Thoracic aorta (tissue), 2 donors: ENCODE results near the gene DIP2B. TPM values are rescaled to one million over a fixed set of nuclear protein-coding genes. Genes with fewer than 3 reads are reported as not detected.

Experiments used
- ATAC-seq: fragments of 150-250 bp; one replicate; pipeline ENCODE4 v1.8.0; 2017; ENCODE audit warnings: low read depth; ENCODE audit not compliant: insufficient number of reproducible peaks, low FRiP score
- DNase-seq: peaks from one replicate; pipeline ENCODE4 v3.0.0-alpha.2; 2020; ENCODE audit warnings: low spot score
- H3K27ac ChIP-seq, 2 donors: fragments of 200-600 bp; sonication (generic); 1 replicate in 1 of 2; 2 replicates in 1 of 2; pipeline ENCODE4 v1.5.1; 2016; ENCODE audit warnings: mild to moderate bottlenecking in 2 of 2, moderate library complexity in 2 of 2
- H3K27me3 ChIP-seq: fragments of 200-600 bp; sonication (generic); replicated peaks from 2 replicates; pipeline ENCODE4 v1.6.0; 2016; ENCODE audit warnings: mild to moderate bottlenecking; ENCODE audit not compliant: insufficient read depth
- H3K36me3 ChIP-seq: fragments of 200-600 bp; sonication (generic); one replicate; pipeline ENCODE4 v1.5.1; 2016
- H3K4me1 ChIP-seq, 2 donors: fragments of 200-600 bp; sonication (generic); 1 replicate in 1 of 2; 2 replicates in 1 of 2; pipeline versions ENCODE4 v1.5.1 to v1.6.0; 2016; ENCODE audit warnings: low read depth in 2 of 2, mild to moderate bottlenecking in 1 of 2; ENCODE audit not compliant: control insufficient read depth in 1 of 2
- H3K4me3 ChIP-seq: fragments of 200-600 bp; sonication (generic); 2 replicates; pipeline ENCODE4 v1.5.1; 2016; ENCODE audit warnings: mild to moderate bottlenecking
- H3K9me3 ChIP-seq: fragments of 200-600 bp; sonication (generic); 2 replicates; pipeline ENCODE4 v1.5.1; 2016
- total RNA-seq, 2 donors: library from RNA; depleted of rRNA; stranded (reverse); fragments of >200 nt; gene quantifications; one replicate each; pipeline versions ENCODE4 v1.1.0 to v1.2.3, GENCODE V29; 2016
- TF ChIP-seq, protein P1 (sequence below): fragments of 200-600 bp; sonication (generic); IDR thresholded peaks from one replicate; pipeline ENCODE4 v1.5.1; 2019; ENCODE audit warnings: antibody characterized with exemption

Gene DIP2B
- total RNA-seq, 2 donors from 2014 or later = 22.3 to 22.9 TPM

- DNase-seq = no peak
Observed at GRCh38 chr12:50589650-50590435, 85.1 kb downstream of the DIP2B start.

DNA sequence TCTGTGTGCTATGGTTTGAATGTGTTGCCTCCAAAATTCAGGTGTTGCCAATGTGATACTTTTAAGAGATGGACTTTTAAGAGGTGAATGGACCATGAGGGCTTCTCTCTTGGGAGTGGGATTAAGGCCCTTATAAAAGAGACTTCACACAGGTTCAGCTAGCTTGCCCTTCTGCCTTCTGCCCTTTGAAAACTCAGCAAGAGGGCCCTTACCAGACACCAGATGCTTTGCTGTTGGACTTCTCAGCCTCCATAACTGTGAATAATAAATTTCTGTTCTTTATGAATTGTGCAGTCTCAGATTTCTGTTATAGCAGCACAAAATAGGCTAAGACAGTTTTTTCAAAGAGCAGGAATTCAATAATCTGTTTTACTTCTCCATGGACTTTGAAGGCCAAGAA is 86.1 kb downstream of the DIP2B start:
- TF ChIP-seq, protein P1, sequence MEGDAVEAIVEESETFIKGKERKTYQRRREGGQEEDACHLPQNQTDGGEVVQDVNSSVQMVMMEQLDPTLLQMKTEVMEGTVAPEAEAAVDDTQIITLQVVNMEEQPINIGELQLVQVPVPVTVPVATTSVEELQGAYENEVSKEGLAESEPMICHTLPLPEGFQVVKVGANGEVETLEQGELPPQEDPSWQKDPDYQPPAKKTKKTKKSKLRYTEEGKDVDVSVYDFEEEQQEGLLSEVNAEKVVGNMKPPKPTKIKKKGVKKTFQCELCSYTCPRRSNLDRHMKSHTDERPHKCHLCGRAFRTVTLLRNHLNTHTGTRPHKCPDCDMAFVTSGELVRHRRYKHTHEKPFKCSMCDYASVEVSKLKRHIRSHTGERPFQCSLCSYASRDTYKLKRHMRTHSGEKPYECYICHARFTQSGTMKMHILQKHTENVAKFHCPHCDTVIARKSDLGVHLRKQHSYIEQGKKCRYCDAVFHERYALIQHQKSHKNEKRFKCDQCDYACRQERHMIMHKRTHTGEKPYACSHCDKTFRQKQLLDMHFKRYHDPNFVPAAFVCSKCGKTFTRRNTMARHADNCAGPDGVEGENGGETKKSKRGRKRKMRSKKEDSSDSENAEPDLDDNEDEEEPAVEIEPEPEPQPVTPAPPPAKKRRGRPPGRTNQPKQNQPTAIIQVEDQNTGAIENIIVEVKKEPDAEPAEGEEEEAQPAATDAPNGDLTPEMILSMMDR = no peak
- H3K36me3 ChIP-seq = no peaks in the 10 kb centered on the region
- H3K4me3 ChIP-seq = no peak overlapping the region
- H3K27me3 ChIP-seq = no peaks in the 10 kb centered on the region
- DNase-seq (no peak), ATAC-seq (no peak)
- no peaks in the 10 kb centered on the region for H3K4me1 ChIP-seq
- H3K9me3 ChIP-seq = no peaks in the 10 kb centered on the region
- H3K27ac ChIP-seq = no peak overlapping the region

More at GRCh38 chr12:50589650-50590435, 85.1 kb downstream of the DIP2B start:
- H3K27ac ChIP-seq = no peak overlapping the region
- no peaks in the 10 kb centered on the region for H3K9me3 ChIP-seq
- TF ChIP-seq, protein P1 = no peak
- no peaks in the 10 kb centered on the region for H3K4me1 ChIP-seq
- no peaks in the 10 kb centered on the region for H3K27me3 ChIP-seq
- no peaks in the 10 kb centered on the region for H3K36me3 ChIP-seq
- ATAC-seq = no peak
- H3K4me3 ChIP-seq = no peak overlapping the region

DNA sequence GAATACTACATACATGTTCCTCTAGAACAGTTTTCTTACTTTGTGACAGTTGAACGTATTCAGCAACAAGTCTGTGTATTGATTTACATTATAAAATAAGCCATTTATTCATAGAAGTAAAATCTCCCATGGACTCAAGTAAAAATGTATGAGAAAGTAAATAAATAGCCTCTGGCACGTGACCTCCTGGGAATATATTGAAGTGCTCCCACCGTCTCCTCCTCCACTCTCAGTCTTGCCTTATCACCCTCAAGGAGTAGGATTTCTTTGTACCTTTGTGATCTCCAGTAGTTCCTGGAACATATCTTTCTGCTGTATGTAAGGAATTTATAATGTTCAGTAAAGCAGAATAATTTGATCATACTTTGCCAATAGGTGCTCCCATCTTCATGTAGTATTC is 90.9 kb downstream of the DIP2B start:
- Histone ChIP-seq H3K36me3 (no peaks in the 10 kb centered on the region), H3K27me3 (no peaks in the 10 kb centered on the region), H3K9me3 (no peaks in the 10 kb centered on the region), H3K4me3 (no peak overlapping the region), H3K27ac (no peak overlapping the region), H3K4me1 (peaks cover 0 to 4% of the 10 kb centered on the region in 2 donors)
- DNase-seq (no peak), ATAC-seq (no peak)
- TF ChIP-seq, protein P1 = no peak

- ATAC-seq (no peak), DNase-seq (peak; percentile 5)
- Histone ChIP-seq H3K9me3 (no peaks in the 10 kb centered on the region), H3K27me3 (no peaks in the 10 kb centered on the region), H3K36me3 (no peaks in the 10 kb centered on the region), H3K4me3 (peak overlapping the region; percentile 2), H3K4me1 (peaks cover 0 to 4% of the 10 kb centered on the region in 2 donors), H3K27ac (peak overlapping the region in 1 of 2 donors; percentile 50)
- TF ChIP-seq, protein P1 = no peak
Observed at GRCh38 chr12:50597200-50598195, 92.7 kb downstream of the DIP2B start.
